Coronary artery (tissue), 2 donors: ENCODE results near the gene HTR3C.

Experiments used
- DNase-seq: peaks from one replicate; pipeline ENCODE4 v3.0.0-alpha.2; 2017; ENCODE audit warnings: low spot score
- H3K27ac ChIP-seq, 2 donors: fragments of 200-600 bp; sonication (generic); one replicate each; pipeline ENCODE4 v1.5.1; 2016 to 2019
- H3K4me3 ChIP-seq: fragments of 200-600 bp; sonication (generic); 2 replicates; pipeline ENCODE4 v1.5.1; 2016; ENCODE audit warnings: mild to moderate bottlenecking, moderate library complexity
- TF ChIP-seq, protein P1 (sequence below): fragments of 200-600 bp; sonication (generic); IDR thresholded peaks from one replicate; pipeline ENCODE4 v1.5.1; 2019; ENCODE audit warnings: antibody characterized with exemption

The HTR3C gene

DNA sequence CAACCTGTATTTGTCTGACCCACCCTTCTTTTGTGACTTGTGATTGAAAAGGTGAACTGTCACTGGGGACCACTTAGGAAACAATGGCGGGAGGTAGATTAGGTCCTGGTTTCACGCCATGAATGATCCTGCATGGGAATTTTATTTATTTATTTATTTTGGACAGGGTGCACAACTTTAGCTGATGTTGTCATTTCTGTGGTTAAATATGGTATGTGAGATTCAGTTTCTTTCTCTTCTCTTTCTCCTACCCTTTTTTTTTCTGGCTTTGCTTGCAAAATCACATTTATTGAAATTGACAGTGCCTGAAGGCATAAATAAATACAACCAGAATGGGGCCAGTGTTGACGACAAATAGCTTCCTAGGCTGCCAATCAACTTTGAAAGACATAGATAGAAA lies 26.0 kb downstream of the HTR3C start:
- H3K4me3 ChIP-seq = no peak overlapping the region
- TF ChIP-seq, protein P1, sequence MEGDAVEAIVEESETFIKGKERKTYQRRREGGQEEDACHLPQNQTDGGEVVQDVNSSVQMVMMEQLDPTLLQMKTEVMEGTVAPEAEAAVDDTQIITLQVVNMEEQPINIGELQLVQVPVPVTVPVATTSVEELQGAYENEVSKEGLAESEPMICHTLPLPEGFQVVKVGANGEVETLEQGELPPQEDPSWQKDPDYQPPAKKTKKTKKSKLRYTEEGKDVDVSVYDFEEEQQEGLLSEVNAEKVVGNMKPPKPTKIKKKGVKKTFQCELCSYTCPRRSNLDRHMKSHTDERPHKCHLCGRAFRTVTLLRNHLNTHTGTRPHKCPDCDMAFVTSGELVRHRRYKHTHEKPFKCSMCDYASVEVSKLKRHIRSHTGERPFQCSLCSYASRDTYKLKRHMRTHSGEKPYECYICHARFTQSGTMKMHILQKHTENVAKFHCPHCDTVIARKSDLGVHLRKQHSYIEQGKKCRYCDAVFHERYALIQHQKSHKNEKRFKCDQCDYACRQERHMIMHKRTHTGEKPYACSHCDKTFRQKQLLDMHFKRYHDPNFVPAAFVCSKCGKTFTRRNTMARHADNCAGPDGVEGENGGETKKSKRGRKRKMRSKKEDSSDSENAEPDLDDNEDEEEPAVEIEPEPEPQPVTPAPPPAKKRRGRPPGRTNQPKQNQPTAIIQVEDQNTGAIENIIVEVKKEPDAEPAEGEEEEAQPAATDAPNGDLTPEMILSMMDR = no peak
- no peak overlapping the region for H3K27ac ChIP-seq
- no peak for DNase-seq

DNA sequence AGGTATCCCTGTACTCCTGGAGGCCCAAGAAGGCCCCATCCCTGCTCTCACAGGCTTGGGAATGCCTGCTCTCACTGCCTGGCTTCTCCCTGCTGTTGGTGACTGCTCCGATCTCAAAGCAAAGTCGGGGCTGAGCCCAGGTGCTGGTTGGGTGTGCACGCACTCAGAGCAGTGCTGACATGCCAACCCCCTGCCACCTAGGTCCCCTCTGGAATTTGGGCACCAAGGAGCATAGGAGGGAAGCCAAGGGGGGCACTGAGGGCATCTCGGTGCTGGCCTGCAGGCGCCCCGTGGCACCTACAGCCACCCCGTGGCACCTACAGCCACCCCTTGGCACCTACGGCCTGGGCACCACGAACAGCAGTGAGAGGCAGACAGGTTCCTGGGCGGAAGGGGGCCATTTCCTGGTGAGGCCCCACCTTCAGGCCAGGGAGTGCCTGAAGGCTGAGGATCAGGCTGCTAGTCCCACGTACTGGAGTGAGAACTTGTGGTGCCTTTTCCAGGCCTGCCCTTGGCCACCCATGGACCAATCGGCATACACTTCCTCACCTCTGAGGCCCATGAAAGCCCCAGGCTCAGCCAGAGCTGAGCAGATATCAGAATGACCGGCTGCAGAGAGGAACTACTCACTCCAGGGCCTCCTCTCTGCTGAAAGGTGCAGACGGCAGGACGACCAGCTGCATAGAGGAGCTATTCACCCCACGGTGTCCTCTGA lies 28.4 kb downstream of the HTR3C start:
- no peak for DNase-seq
- TF ChIP-seq, protein P1 = no peak
- Histone ChIP-seq H3K27ac (no peak overlapping the region), H3K4me3 (no peak overlapping the region)

GRCh38 chr3:184082034-184082433 lies 29.2 kb downstream of the HTR3C start:
- TF ChIP-seq, protein P1 = no peak
- Histone ChIP-seq H3K4me3 (no peak overlapping the region), H3K27ac (no peak overlapping the region)
- DNase-seq = no peak

GRCh38 chr3:184082465-184082864 lies 29.6 kb downstream of the HTR3C start:
- DNase-seq = no peak
- TF ChIP-seq, protein P1 = no peak

GRCh38 chr3:184085389-184085852 lies 32.6 kb downstream of the HTR3C start:
- TF ChIP-seq, protein P1 = no peak
- DNase-seq = no peak
- H3K27ac ChIP-seq = no peak overlapping the region
- no peak overlapping the region for H3K4me3 ChIP-seq

More at GRCh38 chr3:184082465-184082864, 29.6 kb downstream of the HTR3C start:
- no peak overlapping the region for H3K27ac ChIP-seq
- no peak overlapping the region for H3K4me3 ChIP-seq

GRCh38 chr3:184092199-184092598 lies 39.4 kb downstream of the HTR3C start:
- TF ChIP-seq, protein P1 = no peak
- DNase-seq = no peak
- H3K4me3 ChIP-seq = no peak overlapping the region

DNA sequence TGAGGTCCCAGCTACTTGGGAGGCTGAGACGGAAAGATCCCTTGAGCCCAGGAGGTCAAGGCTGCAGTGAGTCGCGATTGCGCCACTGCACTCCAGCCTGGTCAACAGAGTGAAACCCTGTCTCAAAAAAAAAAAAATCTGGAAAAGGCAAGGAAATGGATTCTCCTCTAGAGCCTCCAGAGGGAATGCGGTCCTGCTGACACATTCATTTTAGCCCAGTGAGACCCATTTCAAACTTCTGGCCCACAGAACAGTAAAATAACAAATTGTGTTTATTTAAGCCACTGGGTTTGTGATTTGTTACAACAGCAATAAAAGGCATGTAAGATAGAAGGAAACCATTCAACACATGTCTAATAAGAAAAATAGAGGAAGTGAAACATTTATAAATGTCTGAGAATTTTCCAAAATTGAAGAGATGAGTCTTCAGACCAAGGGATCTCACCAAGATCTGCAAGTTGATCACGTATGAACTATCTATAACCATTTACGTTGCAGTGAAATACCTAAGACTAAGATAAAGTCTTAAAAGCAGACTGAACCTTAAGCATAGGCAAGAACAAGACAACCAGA lies 44.0 kb downstream of the HTR3C start, which contains the start of gene HTR3E:
TSS of gene HTR3E (plus strand) at position 254 of the 573 bp plus-strand sequence. CDS start 466 bp downstream, outside the sequence.
- TF ChIP-seq, protein P1 = no peak

More at GRCh38 chr3:184092199-184092598, 39.4 kb downstream of the HTR3C start:
- no peak overlapping the region for H3K27ac ChIP-seq

More for the DNA sequence above, 44.0 kb downstream of the HTR3C start, which contains the start of gene HTR3E:
- Histone ChIP-seq H3K4me3 (no peak within 1 kb of the TSS), H3K27ac (no peak within 1 kb of the TSS)
- DNase-seq = no peak
